HG02623 (cell line): Measurements from ENCODE around the gene JMJD4.
"Not testable (repeated sequence)": the region's sequence is repeated elsewhere in the genome, so short reads cannot be mapped to it uniquely, and the experiment has no call there.

Source experiments
- ATAC-seq: cut with Tn5 transposase; IDR thresholded peaks from one replicate; pipeline ENCODE4 v1.9.1; 2021; ENCODE audit warnings: moderate library complexity; ENCODE audit not compliant: unreplicated experiment

The JMJD4 gene

GRCh38 chr1:227733751-227734545, 1.2 kb downstream of the JMJD4 start:
- ATAC-seq, result no peak

- no peak for ATAC-seq
These were observed 1.8 kb downstream of the JMJD4 start for GRCh38 chr1:227733309-227733705.

GRCh38 chr1:227732586-227733308, 2.4 kb downstream of the JMJD4 start:
- ATAC-seq, result no peak

- ATAC-seq, result no peak
These were observed 3.2 kb downstream of the JMJD4 start for GRCh38 chr1:227731696-227732585.

GRCh38 chr1:227731241-227731677, 3.8 kb downstream of the JMJD4 start:
- no peak for ATAC-seq

GRCh38 chr1:227730630-227731151, 4.4 kb downstream of the JMJD4 start:
- ATAC-seq, result no peak

- ATAC-seq, result no peak
These were observed 5.0 kb downstream of the JMJD4 start for GRCh38 chr1:227729881-227730629.

- no peak for ATAC-seq
These were observed 5.8 kb downstream of the JMJD4 start for GRCh38 chr1:227729144-227729880.

GRCh38 chr1:227728892-227729143, 6.3 kb downstream of the JMJD4 start:
- no peak for ATAC-seq

GRCh38 chr1:227728059-227728891, 6.8 kb downstream of the JMJD4 start:
- peak; percentile 42 for ATAC-seq

GRCh38 chr1:227726924-227727599, 8.0 kb downstream of the JMJD4 start:
- ATAC-seq, result no peak

GRCh38 chr1:227726318-227726717, 8.8 kb downstream of the JMJD4 start:
- ATAC-seq, result no peak

GRCh38 chr1:227725046-227725445, 10.1 kb downstream of the JMJD4 start:
- ATAC-seq, result no peak

GRCh38 chr1:227723474-227723873, 11.6 kb downstream of the JMJD4 start:
- ATAC-seq, result no peak

- no peak for ATAC-seq
These were observed 16.2 kb downstream of the JMJD4 start for GRCh38 chr1:227718932-227719331.

- ATAC-seq, result no peak
These were observed 22.5 kb downstream of the JMJD4 start for GRCh38 chr1:227712648-227713047.

- not testable (repeated sequence) for ATAC-seq
These were observed 24.6 kb downstream of the JMJD4 start for GRCh38 chr1:227710474-227710873.

GRCh38 chr1:227709451-227709850, 25.7 kb downstream of the JMJD4 start:
- ATAC-seq, result no peak
